Thymus (tissue), 11 donors: Measurements from ENCODE around the gene RBM4. TPM values are rescaled to one million over a fixed set of nuclear protein-coding genes. Genes with fewer than 3 reads are reported as not detected.
"Not testable (repeated sequence)": the region's sequence is repeated elsewhere in the genome, so short reads cannot be mapped to it uniquely, and the experiment has no call there.

Experiments used
- DNase-seq, 9 donors: peaks; one replicate each; pipeline ENCODE4 v3.0.0-alpha.2; 2013; ENCODE audit warnings: low spot score in 9 of 9, low read depth in 6 of 9, missing footprints in 1 of 9
- H3K27ac ChIP-seq, 2 donors: one replicate each; pipeline ENCODE4 v1.5.1; 2013; ENCODE audit warnings: control low read depth in 1 of 2, low read depth in 1 of 2, low read length in 1 of 2, mild to moderate bottlenecking in 1 of 2, moderate library complexity in 1 of 2
- H3K27me3 ChIP-seq, 2 donors: one replicate each; pipeline ENCODE4 v1.5.1; 2013; ENCODE audit warnings: low read length in 1 of 2; ENCODE audit not compliant: control insufficient read depth in 2 of 2, insufficient read depth in 1 of 2
- H3K36me3 ChIP-seq, 2 donors: one replicate each; pipeline ENCODE4 v1.5.1; 2013; ENCODE audit warnings: low read length in 1 of 2, mild to moderate bottlenecking in 1 of 2, moderate library complexity in 1 of 2; ENCODE audit not compliant: control insufficient read depth in 2 of 2, insufficient read depth in 2 of 2
- H3K4me1 ChIP-seq, 2 donors: one replicate each; pipeline ENCODE4 v1.5.1; 2013; ENCODE audit warnings: low read length in 2 of 2; ENCODE audit not compliant: control insufficient read depth in 2 of 2, insufficient read depth in 2 of 2
- H3K4me3 ChIP-seq, 2 donors: one replicate each; pipeline ENCODE4 v1.5.1; 2013; ENCODE audit warnings: low read length in 2 of 2, control low read depth in 1 of 2, mild to moderate bottlenecking in 1 of 2
- H3K9me3 ChIP-seq, 2 donors: one replicate each; pipeline ENCODE4 v1.5.1; 2013; ENCODE audit warnings: low read length in 1 of 2, mild to moderate bottlenecking in 1 of 2; ENCODE audit not compliant: control insufficient read depth in 2 of 2, insufficient read depth in 1 of 2
- WGBS: extraction: QIAGEN DNeasy Blood & Tissue Kit; methylation state at CpG from one replicate; pipeline ENCODE4 v1.1.7; 2013; 5-methylcytosine and 5-hydroxymethylcytosine counted together
- polyA plus RNA-seq: library from polyadenylated mRNA; stranded (reverse); fragments of 200-250 nt; gene quantifications from one replicate; pipeline ENCODE4 v1.2.3, GENCODE V29; 2013
- total RNA-seq: library from RNA; stranded (reverse); fragments of 120-200 nt; gene quantifications from one replicate; pipeline ENCODE4 v1.2.4, GENCODE V29; 2013
- donor health status: healthy.

Gene RBM4
- total and polyA plus RNA-seq, 2 donors = 121 to 147 TPM

DNA sequence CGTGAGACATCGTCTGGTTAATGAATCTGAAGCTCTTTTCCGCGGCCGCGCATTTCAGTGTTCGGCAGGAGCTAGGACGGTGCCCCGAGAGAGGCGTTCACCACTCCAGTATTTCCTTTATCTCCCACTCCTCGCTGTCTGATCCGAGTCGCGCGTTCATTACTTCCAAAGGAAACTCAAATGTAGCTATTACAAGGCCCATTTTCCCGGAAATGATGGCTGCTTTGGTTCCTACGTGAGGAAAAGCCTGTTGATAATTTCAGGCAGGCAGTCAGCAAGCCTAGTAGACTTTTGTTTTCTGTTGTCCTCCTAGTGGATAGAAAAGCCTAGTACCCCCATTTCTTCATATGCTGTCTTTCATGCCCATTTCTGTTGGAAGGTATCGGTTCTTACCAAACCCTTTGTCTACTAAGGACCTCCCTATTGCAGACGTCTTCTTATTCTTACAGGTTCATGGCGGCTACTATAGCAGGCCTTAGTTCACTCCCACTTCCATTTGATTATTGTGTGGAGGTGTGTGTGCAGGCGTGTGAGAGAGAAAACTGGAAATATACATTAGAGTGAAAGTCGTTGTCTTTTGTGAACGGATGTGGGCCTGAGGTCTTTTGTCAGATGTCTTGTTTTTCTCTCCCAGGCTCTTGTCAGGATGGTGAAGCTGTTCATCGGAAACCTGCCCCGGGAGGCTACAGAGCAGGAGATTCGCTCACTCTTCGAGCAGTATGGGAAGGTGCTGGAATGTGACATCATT lies 737 bp downstream of the RBM4 start:
- DNase-seq = peak in 7 of 9 donors; percentile 13 to 70 (median 42)
- Histone ChIP-seq H3K4me1 (peaks cover 38 to 55% of the 10 kb centered on the region in 2 donors), H3K36me3 (peaks cover 40 to 72% of the 10 kb centered on the region in 2 donors), H3K9me3 (peaks cover 0 to 3% of the 10 kb centered on the region in 2 donors), H3K27me3 (no peaks in the 10 kb centered on the region), H3K4me3 (peak overlapping the region; percentile 83 to 88), H3K27ac (peak overlapping the region; percentile 91 to 97)
- 14% methylated on average over 27 of the region's 27 CpGs for WGBS

DNA sequence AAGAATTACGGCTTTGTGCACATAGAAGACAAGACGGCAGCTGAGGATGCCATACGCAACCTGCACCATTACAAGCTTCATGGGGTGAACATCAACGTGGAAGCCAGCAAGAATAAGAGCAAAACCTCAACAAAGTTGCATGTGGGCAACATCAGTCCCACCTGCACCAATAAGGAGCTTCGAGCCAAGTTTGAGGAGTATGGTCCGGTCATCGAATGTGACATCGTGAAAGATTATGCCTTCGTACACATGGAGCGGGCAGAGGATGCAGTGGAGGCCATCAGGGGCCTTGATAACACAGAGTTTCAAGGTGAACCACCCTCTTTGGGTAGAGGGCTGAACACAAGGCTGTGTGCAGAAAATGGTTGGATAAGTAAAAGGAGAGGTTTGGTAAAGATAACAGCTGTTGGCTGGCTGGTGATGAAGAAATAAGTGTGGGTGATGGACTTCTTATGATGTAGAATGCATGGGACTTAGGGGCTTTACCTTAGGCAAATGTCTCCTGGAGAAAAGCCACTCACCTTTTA lies 1.4 kb downstream of the RBM4 start:
- not testable (repeated sequence) for H3K27me3 ChIP-seq, DNase-seq, H3K9me3 ChIP-seq, H3K27ac ChIP-seq
- Histone ChIP-seq H3K4me1 (peaks cover 40 to 56% of the 10 kb centered on the region in 2 donors), H3K4me3 (peak overlapping the region; percentile 83 to 88), H3K36me3 (peaks cover 45 to 72% of the 10 kb centered on the region in 2 donors)
- whole genome bisulfite sequencing = 86% methylated on average over 9 of the region's 10 CpGs

DNA sequence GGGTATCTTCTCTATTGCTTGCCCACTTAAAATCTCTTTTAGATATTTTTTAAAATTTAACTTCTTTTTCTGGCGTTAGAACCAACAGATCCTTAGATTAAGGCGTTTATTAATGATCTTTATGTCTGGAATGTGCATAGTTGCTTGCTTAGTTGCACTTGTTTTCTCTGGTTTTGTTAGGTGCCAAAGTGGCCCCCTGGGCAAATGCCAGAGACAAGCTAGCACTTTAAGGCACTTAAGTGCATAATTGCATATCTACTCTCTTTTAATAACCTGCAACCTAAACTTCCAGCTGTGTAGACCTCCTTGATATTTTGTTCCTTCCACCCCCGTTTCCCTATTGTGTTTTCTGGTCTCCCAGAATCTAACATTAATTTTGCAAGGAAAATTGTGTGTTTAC lies 3.3 kb downstream of the RBM4 start:
- no peak overlapping the region for H3K27ac ChIP-seq
- no peaks in the 10 kb centered on the region for H3K9me3 ChIP-seq
- no peak for DNase-seq
- WGBS = 70% methylated on average over 3 of the region's 3 CpGs
- H3K27me3 ChIP-seq = no peaks in the 10 kb centered on the region
- peaks cover 65 to 74% of the 10 kb centered on the region in 2 donors for H3K36me3 ChIP-seq
- H3K4me3 ChIP-seq = peak overlapping the region; percentile 13 to 19
- peaks cover 40 to 54% of the 10 kb centered on the region in 2 donors for H3K4me1 ChIP-seq

DNA sequence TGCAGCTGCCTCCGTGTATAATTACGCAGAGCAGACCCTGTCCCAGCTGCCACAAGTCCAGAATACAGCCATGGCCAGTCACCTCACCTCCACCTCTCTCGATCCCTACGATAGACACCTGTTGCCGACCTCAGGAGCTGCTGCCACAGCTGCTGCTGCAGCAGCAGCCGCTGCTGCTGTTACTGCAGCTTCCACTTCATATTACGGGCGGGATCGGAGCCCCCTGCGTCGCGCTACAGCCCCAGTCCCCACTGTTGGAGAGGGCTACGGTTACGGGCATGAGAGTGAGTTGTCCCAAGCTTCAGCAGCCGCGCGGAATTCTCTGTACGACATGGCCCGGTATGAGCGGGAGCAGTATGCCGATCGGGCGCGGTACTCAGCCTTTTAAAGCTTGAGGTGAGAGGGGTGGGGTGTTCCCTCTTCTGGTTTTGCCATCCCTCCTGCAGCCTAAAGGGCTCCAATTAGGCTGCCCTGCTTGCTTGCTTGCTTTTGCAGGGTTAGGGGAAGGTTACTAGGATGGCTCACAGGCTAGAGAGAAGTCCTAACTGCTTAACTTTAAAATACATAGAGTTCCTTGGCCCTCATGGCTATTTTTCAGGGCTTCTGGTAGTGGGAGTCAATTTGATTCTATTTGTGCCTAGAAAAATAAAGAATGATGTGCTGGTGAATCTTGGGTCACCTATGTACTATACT lies 5.4 kb downstream of the RBM4 start:
- peaks cover 74 to 92% of the 10 kb centered on the region in 2 donors for H3K36me3 ChIP-seq
- WGBS = 96% methylated on average over 24 of the region's 24 CpGs
- no peak overlapping the region for H3K4me3 ChIP-seq
- H3K4me1 ChIP-seq = peaks cover 32 to 41% of the 10 kb centered on the region in 2 donors
- H3K27ac ChIP-seq = no peak overlapping the region
- no peaks in the 10 kb centered on the region for H3K27me3 ChIP-seq
- H3K9me3 ChIP-seq = no peaks in the 10 kb centered on the region
- DNase-seq = no peak

DNA sequence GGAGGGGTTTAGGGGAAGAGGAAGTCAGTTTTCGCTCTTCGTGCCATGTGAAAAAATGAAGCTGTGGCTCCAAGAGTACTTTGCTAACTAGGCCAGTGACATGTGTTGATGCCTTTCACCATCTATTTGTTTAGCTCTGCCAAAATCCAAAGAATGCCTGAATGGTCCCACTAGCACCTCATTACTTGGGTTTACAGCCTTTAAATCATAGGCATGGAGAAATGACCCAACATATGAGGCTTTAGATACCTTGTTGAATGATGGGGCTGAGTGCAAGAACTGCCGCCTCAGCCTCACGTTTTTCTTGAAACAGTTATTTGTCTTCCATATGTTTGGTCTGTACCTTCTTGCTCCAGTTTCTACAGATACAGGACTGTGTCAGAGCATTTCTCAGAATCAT lies 8.3 kb downstream of the RBM4 start:
- no peak for DNase-seq
- H3K27me3 ChIP-seq = no peaks in the 10 kb centered on the region
- H3K36me3 ChIP-seq = peaks cover 74 to 98% of the 10 kb centered on the region in 2 donors
- peaks cover 15 to 19% of the 10 kb centered on the region in 2 donors for H3K4me1 ChIP-seq
- H3K27ac ChIP-seq = no peak overlapping the region
- H3K9me3 ChIP-seq = no peaks in the 10 kb centered on the region
- H3K4me3 ChIP-seq = no peak overlapping the region
- 97% methylated on average over 4 of the region's 4 CpGs for WGBS

DNA sequence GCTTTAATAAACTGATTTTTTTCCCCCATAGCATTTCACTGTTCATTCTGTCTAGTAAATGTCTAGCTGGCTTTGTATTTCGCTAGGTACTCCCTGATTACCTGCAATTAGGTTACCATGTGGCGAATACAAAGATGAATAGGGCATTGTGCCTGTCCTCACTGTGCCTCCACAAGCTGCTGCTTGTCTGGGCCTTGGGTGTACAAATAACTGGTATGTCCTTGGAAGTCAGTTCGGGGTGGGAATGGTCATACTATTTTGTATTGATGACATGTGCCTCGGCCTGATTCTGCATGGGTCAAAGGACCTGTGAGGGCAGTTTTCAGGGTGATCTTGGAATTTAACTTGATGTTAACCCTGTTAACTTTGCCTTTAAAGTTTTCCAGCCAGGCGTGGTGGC lies 11.4 kb downstream of the RBM4 start:
- Histone ChIP-seq H3K27me3 (no peaks in the 10 kb centered on the region), H3K9me3 (no peaks in the 10 kb centered on the region), H3K27ac (no peak overlapping the region), H3K4me1 (no peaks in the 10 kb centered on the region), H3K36me3 (peaks cover 66 to 88% of the 10 kb centered on the region in 2 donors), H3K4me3 (no peak overlapping the region)
- WGBS = 98% methylated on average over 5 of the region's 5 CpGs
- DNase-seq = no peak

DNA sequence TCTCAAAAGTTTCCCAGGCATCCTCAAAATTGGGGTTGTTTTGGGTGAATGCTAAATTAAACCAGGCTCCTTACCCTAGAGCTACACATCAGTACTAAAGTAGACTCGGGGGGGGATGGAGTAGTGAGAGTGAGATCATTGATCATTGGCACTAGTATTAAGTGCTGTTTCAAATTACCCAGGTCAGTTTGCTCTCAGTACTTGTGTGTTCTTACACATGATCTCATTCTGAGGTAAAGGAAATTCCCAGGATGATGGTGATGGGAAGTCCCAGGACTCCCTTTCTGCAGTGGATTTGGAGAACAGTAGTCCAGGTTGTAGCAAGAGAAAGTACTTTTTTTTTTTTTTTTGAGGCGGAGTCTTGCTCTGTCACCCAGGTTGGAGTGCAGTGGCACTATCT lies 12.5 kb downstream of the RBM4 start:
- H3K4me3 ChIP-seq = no peak overlapping the region
- no peaks in the 10 kb centered on the region for H3K4me1 ChIP-seq
- H3K27ac ChIP-seq = no peak overlapping the region
- peaks cover 61 to 83% of the 10 kb centered on the region in 2 donors for H3K36me3 ChIP-seq
- no peaks in the 10 kb centered on the region for H3K9me3 ChIP-seq
- DNase-seq = no peak
- 97% methylated on average over 2 of the region's 2 CpGs for WGBS
- H3K27me3 ChIP-seq = no peaks in the 10 kb centered on the region

DNA sequence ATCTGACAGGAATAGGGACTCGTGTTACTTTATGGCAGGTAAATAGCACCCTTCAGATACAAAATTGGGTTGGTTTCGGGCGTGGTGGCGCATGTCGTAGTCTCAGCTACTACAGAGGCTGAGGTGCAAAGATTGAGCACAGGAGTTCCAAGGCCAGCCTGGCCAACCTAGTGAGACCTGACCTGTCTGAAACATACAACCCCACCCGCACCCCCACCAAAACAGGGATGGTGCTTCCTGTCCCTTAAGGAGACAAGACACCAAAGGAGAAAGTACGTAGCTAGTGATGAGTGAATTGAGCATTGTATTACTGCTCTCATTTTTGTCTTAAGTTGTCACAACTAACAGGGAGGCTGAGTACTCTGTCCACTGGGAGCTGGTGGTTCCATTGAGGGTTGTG lies 14.1 kb downstream of the RBM4 start:
- no peak for DNase-seq
- Histone ChIP-seq H3K4me3 (no peak overlapping the region), H3K27ac (no peak overlapping the region), H3K27me3 (no peaks in the 10 kb centered on the region), H3K9me3 (no peaks in the 10 kb centered on the region), H3K4me1 (no peaks in the 10 kb centered on the region), H3K36me3 (peaks cover 62 to 81% of the 10 kb centered on the region in 2 donors)
- 98% methylated on average over 7 of the region's 7 CpGs for WGBS

DNA sequence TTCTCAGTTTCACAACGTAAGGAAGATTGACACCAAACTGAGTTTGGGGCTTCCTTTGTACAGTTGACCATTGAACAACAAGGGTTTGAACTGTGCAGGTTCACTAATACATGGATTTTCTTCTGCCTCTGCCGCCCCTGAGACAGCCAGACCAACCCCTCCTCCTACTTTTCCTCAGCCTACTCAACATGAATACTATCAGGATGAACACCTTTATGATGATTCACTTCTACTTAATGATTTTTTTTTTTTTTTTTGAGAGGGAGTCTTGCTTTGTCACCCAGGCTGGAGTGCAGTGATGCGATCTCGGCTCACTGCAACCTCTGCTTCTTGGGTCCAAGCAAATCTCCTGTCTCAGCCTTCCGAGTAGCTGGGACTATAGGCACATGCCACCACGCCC lies 14.6 kb downstream of the RBM4 start:
- Histone ChIP-seq H3K36me3 (peaks cover 65 to 79% of the 10 kb centered on the region in 2 donors), H3K27ac (no peak overlapping the region), H3K27me3 (no peaks in the 10 kb centered on the region), H3K4me3 (no peak overlapping the region), H3K4me1 (no peaks in the 10 kb centered on the region), H3K9me3 (no peaks in the 10 kb centered on the region)
- WGBS = 98% methylated on average over 6 of the region's 6 CpGs
- DNase-seq = no peak
